Umbilical cord (tissue), 2 donors: ENCODE results near the gene MRPS12. TPM values are rescaled to one million over a fixed set of nuclear protein-coding genes. Genes with fewer than 3 reads are reported as not detected.

ENCODE experiments used
- DNase-seq: peaks from one replicate; pipeline ENCODE4 v3.0.0-alpha.2; 2015; ENCODE audit warnings: low spot score
- total RNA-seq: library from RNA; depleted of rRNA; stranded (reverse); fragments of >200 nt; gene quantifications from one replicate; pipeline ENCODE4 v1.2.3, GENCODE V29; 2014; ENCODE audit warnings: low replicate concordance; ENCODE audit not compliant: insufficient read depth

MRPS12 gene
- total RNA-seq, 1 donor from 2014 or later = 29.4 TPM

DNA sequence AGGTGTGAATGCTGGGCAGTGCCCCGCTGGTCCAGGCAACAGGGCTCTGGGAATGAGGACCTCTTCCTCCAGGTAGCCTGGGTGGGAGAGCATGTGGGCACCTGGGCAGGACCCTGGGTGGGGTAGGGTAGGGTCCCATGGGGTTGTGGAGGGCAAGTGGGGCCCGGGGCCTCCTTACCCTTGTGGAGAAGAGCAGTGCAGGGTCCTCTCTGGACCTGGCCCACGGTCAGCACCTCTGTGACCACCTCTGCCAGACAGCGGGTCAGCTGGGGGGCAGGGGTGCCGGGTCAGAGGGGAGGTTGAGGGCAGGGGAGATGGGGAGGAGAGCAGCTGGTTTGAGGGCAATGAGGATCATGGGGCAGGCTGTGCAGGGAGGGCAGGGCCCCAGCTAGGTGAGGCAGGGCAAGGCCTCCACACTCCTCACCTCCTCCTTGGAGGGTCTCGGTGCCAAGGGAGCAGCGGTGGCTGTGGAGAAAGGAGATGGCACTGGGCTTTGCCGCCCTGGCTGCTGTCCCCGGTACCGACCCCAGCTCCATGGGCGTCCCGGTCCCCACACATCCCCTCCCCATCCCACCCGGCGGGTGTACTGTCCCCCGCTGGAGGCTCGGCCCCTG, 19.2 kb upstream of the MRPS12 start:
- DNase-seq = no peak

DNA sequence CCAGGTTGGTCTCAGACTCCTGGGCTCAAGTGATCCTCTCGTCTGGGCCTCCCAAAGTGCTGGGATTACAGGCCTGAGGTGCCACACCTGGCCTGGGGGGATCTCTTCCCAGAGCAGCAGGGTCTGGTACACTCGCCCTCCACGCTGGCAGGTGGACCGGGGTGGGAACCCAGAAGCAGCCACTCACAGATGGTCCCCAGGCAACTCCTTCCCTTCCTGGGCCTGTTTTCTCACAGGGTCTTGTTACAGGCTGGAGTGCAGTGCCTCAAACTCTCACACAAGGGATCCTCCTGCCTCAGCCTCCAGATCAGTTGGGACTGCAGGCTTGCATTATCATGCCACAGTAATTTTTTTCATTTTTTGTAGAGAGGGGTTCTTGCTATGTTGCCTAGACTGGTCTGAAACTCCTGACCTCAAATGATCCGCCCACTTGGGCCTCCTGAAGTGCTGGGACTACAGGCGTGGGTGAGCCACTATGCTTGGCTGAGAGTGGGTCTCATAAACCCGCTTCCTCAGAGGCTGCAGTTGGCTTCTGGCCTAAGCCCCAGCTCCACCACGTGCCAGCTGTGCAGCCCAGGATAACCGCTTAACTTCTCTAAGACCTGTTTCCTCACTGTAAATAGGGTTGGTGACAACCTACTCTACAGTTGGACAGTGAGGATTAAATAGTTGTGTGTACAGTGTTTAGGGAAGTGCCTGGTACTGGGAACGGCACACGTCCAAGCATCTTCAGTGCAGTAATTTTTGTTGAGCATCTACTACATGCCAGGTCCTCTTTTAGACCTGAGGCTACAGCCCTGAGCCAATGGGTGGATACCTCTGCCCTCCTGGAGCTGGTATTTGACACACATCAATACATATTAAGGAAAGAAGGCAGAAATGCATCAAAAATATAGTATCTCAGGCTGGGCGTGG, 17.9 kb upstream of the MRPS12 start:
- DNase-seq = peak; percentile 20

DNA sequence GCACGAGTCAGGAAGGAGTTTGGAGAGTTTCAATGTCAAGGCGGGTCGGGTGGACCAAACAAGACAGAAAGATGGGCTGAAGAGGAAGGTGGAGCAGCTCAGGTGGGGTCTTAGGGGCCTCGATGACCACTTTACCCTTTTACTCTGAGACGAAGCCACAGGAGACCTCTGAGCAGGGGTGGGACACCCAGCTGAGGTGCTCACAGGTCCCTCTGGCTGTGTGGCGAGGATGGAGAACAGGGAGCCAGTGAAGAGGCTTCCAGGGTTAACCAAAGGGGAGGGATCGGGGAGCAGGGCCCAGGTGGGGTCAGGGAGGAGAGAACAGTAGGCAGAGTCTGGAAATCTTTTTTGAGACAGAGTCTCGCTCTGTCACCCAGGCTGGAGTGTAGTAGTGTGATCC, 16.8 kb upstream of the MRPS12 start:
- no peak for DNase-seq

DNA sequence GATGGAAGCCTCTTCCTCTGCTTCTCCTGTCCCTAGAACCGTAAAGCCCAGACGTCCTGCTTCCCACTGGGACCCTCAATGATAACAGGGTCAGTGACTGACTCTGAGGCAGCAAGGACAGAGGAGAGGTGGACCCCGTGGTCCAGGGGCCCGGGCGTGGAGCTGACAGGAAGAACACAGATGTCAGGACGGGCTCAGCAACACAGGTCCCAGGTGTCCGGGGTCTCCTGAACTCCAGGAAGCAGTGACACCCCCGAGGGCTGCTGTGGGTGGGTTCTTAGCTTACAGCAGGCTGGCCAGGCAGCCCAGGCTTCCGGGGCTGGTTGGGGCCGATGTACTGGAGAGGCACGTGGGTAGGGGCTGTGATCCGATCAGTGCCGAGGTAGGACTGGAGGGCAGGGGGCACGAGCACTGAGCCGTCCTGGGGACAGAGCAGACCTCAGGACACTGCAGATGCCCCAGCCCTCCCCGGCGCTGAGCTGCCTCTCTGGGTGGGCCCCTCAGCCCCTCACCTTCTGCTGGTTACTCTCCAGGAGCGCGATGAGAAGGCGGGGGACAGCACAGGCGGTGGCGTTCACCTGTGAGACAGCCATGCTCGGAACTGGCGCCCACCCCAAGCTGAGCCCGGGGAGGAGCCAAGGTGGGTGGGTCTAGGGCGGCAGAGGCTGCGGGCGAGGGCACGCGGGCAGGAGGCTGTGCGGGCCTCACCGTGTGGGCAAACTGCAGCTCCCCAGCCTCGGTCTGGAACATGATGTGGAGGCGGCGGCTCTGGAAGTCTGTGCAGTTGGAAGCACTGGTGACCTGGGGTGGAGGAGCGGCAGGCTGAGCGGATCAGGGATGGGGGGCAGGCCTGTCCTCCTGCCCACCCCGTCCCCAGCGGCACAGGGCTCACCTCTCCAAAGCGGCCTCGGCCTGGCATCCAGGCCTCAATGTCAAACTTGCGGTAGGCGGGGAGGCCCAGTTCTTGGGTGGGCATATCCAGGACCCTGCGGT, 15.1 kb upstream of the MRPS12 start:
- DNase-seq = no peak

DNA sequence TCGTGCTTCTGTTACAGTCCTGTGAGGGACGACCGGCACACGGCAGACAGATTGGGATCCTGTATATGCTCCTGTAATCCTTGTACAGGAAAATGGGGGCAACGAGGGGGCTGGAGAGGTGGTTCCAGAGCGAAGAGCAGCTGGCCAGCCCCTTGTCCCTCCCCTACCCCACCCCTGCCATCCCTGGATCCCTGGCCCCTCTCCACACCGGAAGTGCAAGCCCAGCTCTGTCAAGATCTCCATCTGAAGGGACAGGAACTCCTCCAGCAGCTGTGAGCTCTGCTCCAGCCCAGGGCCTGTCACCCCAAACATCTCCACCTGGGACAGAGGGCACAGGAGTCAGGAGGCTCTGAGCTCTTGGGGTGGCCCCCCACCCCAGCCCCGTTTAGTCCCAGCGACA, 13.2 kb upstream of the MRPS12 start:
- DNase-seq = no peak

DNA sequence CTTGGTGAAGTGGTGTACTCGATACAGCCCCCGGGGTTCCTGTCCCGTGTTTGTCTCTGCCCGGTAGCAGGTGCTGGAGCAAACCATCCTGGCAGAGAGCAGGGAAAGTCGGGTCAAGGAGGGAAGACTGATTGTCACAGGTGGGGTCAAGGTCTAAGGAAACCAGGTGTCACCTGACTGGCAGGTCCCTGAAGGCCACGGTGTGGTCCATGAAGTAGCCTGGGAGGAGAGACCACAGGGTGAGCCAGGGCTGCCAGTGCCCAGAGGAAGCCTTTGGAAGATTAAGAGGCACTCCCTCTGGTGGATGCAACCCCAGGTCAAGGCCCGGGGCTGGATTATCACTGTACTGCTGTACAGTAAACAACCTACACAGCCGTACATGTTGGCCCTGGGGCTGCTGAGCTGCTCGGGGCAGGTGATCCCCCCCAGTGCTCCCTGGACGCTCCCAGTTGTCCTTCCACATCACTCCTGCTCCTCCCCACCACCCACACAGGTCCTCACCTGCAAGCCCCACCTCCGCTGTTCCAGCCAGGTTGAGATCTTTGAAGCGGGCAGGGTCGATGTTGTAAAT, 12.7 kb upstream of the MRPS12 start:
- no peak for DNase-seq

DNA sequence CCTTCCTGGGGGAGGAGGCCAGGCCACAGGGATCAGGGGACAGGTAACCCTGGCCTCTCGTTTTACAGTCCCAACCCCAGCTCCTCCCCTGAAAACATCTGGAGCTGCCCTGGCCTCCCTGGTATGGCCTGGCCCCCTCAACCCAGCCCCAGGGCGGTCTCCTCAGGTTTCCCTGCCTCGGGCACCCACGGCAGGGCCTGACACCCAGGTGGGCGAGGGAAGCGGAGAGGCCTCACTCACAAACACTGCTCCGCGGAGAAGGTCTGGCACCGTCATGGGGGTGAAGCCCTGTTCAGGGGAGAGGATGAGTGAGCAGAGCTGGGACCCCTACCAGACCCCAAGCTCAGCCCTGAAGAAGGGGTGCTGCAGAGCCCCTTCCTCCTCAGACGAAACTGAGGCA, 12.2 kb upstream of the MRPS12 start:
- DNase-seq = no peak

DNA sequence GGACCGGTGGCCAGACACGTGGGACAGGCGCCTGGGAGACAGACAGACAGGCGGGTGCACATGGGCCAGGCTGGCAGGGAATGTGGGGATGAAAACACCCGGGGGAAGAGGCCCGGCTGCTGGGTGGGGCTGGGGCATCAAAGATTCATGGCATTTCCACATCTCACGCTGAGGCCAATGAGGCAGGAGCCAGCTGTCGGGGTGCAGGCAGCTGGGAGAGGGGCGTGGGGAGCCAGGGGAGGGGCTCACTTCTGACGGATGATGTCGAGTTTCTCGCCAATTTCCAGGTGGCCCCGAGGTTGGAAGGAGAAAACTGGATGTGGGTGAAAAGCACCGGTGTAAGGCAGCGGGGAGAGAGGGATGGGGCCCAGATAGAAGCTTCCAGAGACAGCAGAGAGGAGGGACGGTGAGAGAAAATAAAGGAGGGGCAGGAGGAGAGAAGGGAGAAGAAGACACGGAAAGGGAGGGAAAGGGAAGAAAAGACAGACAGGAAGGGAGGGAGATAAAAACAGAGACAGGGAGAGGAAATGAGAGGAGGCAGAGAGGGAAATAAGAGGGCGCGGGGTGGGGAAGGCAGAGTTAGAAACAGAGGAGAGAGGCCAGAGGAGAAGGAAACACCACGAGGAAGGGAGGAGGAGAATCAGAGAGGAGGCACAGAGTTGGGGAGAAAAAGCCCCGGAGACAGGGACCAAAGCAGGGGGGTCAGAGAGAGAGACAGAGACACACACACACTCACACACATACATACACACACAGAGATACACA, 10.7 kb upstream of the MRPS12 start:
- peak; percentile 40 for DNase-seq

DNA sequence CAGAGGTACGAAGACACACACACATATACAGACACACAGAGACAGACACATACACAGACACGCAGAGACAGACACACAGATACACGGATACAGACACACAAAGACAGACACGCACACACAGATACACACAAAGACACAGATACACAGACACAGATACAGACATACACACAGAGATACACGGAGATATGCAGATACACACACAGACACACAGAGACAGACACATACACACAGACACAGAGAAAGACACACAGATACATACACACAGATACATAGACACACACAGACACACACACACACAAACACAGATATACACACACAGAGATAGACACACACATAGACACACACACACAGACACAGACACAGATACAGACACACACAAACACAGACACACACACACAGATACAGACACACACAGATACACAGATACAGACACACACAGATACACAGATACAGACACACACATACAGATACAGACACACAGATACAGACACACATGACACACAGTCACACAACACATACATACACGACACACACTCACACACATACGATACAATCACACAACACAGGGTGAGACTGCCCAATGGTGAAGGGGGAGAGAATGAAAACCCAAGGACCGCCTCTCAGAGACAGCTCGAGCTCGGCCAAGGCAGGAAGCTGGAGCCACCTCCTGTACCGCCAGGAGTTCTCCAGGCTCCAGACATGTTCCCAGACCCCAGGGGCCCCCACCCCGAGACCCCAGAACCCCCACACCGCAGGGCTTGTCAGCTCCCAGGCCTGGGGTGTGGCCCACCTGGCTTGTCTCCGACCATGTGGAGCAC, 9.9 kb upstream of the MRPS12 start:
- no peak for DNase-seq

DNA sequence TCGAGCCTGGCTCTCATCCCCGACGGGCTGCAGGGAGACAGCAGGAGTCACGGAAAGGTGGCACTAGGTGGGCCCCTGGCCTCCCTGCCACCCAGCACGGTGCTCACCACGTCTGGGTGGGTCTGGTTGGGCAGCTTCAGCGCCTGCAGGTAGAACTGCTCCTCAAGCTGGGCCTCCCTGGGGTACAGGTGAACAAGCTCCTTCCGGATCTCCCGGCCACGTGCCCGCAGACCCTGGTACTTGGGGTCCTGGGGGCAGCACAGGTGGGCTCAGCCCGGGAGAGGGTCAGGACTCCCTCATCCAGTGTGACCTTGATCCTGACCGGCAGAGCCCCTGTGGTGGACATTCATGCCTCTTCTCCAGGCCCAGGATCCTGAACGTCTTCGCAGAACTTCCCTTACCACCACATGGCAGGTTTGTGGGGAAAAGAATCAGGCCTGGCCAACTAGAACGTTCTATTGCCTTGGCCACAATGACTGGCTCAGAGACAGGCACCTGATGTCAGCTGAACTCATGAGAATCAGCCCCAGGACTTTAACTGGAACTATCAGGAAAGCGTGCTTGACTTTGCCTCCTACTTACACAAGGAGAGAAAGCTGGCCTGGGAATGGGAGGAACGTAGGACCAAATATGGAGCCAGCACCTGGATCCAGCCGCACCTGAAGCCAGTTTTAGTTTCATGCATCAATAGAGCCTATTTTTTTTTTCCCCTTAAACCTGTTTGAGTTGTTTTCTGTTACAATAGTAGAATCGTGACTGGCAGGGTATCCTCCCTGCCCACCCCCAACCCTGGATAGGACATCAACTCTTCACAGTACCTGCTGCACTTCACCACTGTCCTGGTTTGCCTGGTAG, 9.1 kb upstream of the MRPS12 start:
- no peak for DNase-seq

DNA sequence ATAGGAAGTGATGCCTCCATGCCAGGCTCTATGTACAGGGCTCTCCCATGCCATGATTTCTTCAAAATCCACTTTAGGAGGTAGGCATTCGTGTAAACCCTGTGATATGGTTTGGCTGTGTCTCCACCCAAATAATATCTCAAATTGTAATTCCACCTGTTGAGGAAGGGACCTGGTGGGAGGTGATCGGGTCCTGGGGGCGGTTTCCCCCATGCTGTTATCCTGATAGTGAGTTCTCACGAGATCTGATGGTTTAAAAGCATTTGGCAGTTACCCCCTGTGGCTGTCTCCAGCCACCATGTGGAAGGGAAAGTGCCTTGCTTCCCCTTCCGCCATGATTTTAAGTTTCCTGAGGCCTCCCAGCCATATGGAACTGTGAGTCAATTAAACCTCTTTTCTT, 8.3 kb upstream of the MRPS12 start:
- DNase-seq = no peak

DNA sequence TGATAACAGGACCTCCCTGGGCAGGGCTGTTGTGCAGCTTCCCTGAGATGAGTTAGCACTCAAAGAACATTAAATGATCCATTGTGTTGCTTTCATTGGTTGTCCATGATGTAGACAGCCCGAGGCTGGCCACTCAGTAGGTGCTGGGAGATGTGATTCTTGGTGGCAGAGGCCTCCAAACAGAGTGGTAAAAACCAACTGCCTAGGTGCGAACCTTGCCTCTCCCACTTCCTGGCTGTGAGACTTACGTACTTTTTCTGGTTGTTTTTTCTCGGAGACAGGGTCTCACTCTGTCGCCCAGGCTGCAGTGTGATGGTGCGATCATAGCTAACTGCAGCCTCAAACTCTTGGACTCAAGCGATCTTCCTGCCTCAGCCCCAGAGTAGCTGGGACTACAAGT, 6.4 kb upstream of the MRPS12 start:
- DNase-seq = no peak

DNA sequence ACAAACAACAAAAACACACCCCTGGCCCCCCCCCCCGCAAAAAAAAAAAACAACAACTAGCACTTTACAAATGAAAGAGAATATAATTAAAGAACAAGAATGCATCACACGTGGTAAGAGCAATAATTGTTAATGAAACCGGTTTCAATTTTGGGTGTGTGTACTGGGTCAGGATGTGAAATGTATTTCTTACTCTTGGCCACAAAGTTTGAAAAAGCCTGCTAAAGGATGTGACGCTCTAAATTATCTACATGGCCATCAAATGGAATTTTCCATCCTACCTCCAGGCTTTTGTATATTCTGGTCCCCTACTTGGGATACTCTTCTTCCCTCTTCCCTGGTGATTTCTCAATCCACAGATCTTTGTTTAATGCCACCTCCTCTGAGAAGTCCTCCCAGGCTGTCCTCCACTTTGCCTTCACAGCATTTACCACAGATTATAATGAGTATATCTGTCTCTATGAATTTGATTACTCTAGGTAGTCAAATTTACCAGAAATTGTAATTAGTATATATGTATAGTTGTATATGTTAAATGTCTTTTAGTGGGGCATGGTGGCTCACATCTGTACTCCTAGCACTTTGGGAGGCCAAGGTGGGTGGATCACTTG, 2.2 kb upstream of the MRPS12 start:
- DNase-seq = no peak

DNA sequence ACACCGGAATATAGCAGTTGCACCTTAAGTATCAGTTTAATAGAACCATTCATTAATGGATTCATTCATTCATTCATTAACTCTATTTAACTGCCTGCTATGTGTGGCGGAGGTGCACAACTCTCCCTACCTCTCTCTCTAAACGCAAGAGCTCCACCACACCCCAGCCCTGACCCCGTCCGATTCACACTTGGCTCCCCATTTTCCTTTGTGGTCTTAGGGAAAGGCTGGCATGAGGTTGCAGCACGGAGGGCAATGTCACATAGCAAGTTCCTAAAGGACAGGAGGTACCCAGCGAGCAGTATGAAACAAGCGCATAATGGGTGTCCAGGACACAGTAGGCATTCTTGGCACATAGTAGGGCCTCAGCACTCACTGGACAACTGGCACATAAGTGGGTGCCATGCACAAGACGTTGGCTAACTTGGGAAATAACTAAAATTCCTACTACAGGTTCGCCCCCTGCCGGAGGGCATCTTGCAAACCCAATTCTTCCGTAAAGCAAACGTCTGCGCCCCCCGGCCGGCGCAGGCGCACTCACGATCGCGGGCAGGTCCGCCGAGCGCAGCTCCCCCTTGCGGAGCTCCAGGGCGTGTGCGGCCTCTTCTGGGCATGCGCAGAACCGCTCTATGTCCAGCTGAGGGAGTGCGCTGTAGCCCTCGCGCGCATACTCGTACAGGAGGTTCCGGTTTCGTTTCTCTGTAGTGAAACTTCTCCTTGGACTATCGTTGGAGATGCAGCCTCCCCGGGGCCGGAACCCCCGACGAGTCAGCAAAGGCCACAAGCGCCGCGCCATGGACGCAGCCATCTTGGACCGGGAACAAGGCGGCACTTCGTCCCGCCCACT, 592 bp upstream of the MRPS12 start, which contains the start of gene SARS2:
Gene SARS2, minus strand, starts transcription at position 835 of the 847 bp plus-strand sequence. Its CDS starts 27 bp downstream, at position 808.
- DNase-seq = peak; percentile 96

DNA sequence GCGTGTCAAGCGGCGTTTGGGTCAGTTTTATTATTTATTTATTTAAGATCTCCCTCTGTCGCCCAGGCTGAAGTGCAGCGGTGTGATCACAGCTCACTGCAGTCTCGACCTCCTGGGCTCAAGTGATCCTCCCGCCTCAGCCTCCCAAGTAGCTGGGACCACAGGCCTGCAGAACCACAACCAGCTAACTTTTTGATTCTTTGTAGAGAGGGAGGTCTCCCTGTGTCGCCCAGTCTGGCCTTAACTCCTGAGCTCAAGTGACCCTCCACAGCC, 713 bp downstream of the MRPS12 start:
- DNase-seq = no peak

DNA sequence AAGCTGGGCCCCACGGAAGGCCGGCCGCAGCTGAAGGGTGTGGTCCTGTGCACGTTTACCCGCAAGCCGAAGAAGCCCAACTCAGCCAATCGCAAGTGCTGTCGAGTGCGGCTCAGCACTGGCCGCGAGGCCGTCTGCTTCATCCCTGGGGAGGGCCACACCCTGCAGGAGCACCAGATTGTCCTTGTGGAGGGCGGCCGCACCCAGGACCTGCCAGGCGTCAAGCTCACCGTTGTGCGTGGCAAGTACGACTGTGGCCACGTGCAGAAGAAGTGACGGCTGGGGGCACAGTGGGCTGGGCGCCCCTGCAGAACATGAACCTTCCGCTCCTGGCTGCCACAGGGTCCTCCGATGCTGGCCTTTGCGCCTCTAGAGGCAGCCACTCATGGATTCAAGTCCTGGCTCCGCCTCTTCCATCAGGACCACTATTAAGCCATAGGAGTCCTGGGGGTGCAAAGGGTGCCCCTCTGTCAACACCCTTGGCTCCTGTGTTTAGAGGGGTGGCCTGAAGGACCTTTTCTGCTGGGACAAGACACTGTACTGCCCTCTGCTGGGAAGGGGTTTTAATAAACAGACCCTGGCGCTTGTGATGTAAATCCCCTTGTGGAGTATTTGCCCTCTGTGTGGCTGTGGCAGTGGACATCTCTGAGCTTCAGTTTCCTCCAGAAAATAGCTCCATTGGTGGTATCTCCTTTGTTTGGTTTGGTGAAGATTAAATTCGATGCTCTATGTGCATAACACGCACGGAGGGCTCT, 1.9 kb downstream of the MRPS12 start:
- DNase-seq = no peak

DNA sequence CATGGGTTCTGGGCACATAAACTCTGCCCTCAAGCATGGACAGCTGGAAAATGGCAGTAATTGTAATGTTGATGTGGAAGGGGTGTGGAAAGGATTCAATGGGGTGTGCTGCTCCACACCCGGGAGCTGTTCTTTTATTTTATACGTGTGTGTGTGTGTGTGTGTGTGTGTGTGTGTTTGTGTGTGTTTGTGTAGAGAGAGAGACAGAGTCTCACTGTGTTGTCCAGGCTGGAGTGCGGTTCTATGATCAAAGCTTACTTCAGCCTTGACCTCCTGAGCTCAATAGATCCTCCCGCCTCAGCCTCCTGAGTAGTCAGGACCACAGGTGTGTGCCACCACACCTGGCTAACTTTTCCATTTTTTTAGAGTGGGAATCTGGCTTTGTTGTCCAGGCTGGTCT, 2.8 kb downstream of the MRPS12 start:
- DNase-seq = no peak
